Suprapubic skin (tissue), 4 donors: ENCODE results near the gene BFSP1.

ENCODE experiments used
- EP300 ChIP-seq: sonication (generic); formaldehyde crosslinking; IDR thresholded peaks from one replicate; pipeline ENCODE4 v1.6.1; 2017; ENCODE audit warnings: antibody characterized with exemption
- POLR2A ChIP-seq, 2 donors: fragments of 450-650 bp; IDR thresholded peaks; one replicate each; pipeline ENCODE4 v1.6.1; 2017; ENCODE audit warnings: antibody characterized with exemption in 2 of 2, mild to moderate bottlenecking in 2 of 2, moderate library complexity in 2 of 2
- POLR2AphosphoS5 ChIP-seq, 3 donors: sonication (generic); formaldehyde crosslinking; IDR thresholded peaks; one replicate each; pipeline ENCODE4 v1.6.1; 2017; ENCODE audit warnings: antibody characterized with exemption in 3 of 3
- TF ChIP-seq, protein P1 (sequence below), 2 donors: fragments of 200-600 bp in 1 of 2; fragments of 450-650 bp in 1 of 2; sonication (generic) in 1 of 2; IDR thresholded peaks; one replicate each; pipeline ENCODE4 v1.5.1; 2016 to 2019; ENCODE audit warnings: antibody characterized with exemption in 2 of 2, mild to moderate bottlenecking in 1 of 2, moderate library complexity in 1 of 2

DNA sequence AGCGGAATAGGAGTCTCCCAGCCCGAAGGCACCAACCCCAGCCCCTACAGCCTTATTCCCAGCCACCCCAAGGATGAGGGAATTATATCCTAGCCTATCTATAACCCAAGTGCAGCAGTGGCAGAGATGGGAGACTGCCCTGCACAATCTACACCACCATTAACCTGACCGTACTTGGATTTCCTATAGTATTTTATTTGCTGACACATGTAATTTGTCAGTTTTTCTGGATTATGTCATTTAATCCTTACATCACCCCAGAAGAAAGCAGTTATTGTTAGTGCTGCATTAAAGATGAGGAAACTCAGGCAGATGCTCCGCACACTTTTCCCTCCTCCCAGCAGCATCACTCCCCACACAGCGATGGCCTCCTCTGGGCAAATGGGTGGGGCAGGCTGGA lies 6.0 kb downstream of the BFSP1 start:
- no peak for TF ChIP-seq POLR2A (IDR thresholded peaks at IDR 0.05)
- TF ChIP-seq, protein P1, sequence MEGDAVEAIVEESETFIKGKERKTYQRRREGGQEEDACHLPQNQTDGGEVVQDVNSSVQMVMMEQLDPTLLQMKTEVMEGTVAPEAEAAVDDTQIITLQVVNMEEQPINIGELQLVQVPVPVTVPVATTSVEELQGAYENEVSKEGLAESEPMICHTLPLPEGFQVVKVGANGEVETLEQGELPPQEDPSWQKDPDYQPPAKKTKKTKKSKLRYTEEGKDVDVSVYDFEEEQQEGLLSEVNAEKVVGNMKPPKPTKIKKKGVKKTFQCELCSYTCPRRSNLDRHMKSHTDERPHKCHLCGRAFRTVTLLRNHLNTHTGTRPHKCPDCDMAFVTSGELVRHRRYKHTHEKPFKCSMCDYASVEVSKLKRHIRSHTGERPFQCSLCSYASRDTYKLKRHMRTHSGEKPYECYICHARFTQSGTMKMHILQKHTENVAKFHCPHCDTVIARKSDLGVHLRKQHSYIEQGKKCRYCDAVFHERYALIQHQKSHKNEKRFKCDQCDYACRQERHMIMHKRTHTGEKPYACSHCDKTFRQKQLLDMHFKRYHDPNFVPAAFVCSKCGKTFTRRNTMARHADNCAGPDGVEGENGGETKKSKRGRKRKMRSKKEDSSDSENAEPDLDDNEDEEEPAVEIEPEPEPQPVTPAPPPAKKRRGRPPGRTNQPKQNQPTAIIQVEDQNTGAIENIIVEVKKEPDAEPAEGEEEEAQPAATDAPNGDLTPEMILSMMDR (IDR thresholded peaks at IDR 0.05), result no peak
- no peak for TF ChIP-seq POLR2AphosphoS5 (IDR thresholded peaks at IDR 0.05)
- no peak for TF ChIP-seq EP300
